ENCODE results near the gene ZKSCAN1. TPM values are rescaled to one million over a fixed set of nuclear protein-coding genes. Genes with fewer than 3 reads are reported as not detected.

ZKSCAN1 gene
- total RNA-seq, 1 donor from 2014 or later = 143 TPM

DNA sequence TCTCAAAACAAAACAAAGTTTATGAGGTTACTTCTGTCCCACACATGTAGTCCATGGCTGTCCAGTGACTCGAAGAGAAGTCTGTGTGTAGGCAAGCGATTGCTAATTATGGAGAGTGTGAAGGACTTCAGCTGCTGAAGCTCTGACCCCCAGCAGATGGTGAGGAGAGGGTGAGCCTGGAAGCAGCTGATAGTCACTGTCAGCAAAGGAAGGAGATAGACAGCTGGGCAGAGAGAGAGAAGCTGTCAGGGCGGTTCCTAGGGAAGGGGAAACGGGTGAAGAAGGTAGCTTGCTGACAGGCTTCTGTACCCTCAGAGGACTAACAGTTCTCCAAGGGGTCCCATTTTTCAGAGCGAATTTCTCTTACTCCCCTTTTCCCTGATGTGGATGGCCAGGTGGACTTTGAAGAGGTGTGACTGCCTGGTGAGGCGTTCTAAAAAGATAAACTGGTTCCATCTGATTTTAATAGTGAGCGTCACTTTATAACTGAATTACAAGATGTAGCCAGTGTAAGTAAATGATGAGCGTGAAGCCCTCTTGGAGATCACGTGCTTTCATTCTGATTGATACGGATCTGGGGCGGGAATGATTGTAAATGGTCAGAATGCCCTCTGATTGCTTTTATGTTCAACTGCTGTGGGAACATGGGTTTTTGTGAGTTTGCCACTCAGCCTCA is 46.3 kb downstream of the ZKSCAN1 start:
- peaks cover 59% of the 10 kb centered on the region for H3K36me3 Mint-ChIP-seq
- no peak for DNase-seq (ENCODE audit: low spot score in 2 of 2, unreplicated experiment in 2 of 2)
- peaks cover 7% of the 10 kb centered on the region for H3K9me3 Mint-ChIP-seq
- no peaks in the 10 kb centered on the region for H3K27me3 Mint-ChIP-seq (ENCODE audit: low read depth)
- TF ChIP-seq, protein P1, sequence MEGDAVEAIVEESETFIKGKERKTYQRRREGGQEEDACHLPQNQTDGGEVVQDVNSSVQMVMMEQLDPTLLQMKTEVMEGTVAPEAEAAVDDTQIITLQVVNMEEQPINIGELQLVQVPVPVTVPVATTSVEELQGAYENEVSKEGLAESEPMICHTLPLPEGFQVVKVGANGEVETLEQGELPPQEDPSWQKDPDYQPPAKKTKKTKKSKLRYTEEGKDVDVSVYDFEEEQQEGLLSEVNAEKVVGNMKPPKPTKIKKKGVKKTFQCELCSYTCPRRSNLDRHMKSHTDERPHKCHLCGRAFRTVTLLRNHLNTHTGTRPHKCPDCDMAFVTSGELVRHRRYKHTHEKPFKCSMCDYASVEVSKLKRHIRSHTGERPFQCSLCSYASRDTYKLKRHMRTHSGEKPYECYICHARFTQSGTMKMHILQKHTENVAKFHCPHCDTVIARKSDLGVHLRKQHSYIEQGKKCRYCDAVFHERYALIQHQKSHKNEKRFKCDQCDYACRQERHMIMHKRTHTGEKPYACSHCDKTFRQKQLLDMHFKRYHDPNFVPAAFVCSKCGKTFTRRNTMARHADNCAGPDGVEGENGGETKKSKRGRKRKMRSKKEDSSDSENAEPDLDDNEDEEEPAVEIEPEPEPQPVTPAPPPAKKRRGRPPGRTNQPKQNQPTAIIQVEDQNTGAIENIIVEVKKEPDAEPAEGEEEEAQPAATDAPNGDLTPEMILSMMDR (IDR thresholded peaks at IDR 0.05; ENCODE audit: unreplicated experiment) = no peak
- H3K4me1 Mint-ChIP-seq = peaks cover 6% of the 10 kb centered on the region
- no peak overlapping the region for H3K4me3 Mint-ChIP-seq
- no peak overlapping the region for H3K27ac Mint-ChIP-seq

DNA sequence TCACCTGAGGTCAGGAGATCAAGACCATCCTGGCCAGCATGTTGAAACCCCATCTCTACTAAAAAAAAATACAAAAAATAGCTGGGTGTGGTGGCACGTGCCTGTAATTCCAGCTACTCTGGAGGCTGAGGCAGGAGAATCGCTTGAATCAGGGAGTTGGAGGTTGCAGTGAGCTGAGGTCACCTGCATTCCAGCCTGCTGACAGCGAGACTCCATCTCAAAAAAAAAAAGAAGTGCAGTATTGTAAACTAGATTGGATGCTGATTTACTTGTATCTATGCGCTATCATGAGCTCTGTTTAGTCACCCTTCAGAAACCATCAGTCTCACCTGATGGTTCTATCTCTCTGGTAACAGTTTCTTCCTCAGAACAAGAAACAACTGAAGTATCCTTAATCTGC is 48.0 kb downstream of the ZKSCAN1 start:
- Mint-ChIP-seq H3K27me3 (ENCODE audit: low read depth) (no peaks in the 10 kb centered on the region), H3K4me1 (peaks cover 6% of the 10 kb centered on the region), H3K9me3 (peaks cover 17% of the 10 kb centered on the region), H3K36me3 (peaks cover 63% of the 10 kb centered on the region), H3K27ac (no peak overlapping the region), H3K4me3 (no peak overlapping the region)
- DNase-seq (ENCODE audit: low spot score in 2 of 2, unreplicated experiment in 2 of 2) = no peak
- TF ChIP-seq, protein P1 (IDR thresholded peaks at IDR 0.05; ENCODE audit: unreplicated experiment) = no peak

DNA sequence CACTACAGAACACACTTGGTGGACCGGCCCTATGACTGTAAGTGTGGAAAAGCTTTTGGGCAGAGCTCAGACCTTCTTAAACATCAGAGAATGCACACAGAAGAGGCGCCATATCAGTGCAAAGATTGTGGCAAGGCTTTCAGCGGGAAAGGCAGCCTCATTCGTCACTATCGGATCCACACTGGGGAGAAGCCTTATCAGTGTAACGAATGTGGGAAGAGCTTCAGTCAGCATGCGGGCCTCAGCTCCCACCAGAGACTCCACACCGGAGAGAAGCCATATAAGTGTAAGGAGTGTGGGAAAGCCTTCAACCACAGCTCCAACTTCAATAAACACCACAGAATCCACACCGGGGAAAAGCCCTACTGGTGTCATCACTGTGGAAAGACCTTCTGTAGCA is 48.8 kb downstream of the ZKSCAN1 start:
- Mint-ChIP-seq H3K36me3 (peaks cover 56% of the 10 kb centered on the region), H3K27ac (peak overlapping the region; percentile 8), H3K9me3 (peaks cover 17% of the 10 kb centered on the region), H3K4me3 (no peak overlapping the region), H3K27me3 (ENCODE audit: low read depth) (no peaks in the 10 kb centered on the region), H3K4me1 (peaks cover 6% of the 10 kb centered on the region)
- no peak for DNase-seq (ENCODE audit: low spot score in 2 of 2, unreplicated experiment in 2 of 2)
- TF ChIP-seq, protein P1 (IDR thresholded peaks at IDR 0.05; ENCODE audit: unreplicated experiment) = no peak

DNA sequence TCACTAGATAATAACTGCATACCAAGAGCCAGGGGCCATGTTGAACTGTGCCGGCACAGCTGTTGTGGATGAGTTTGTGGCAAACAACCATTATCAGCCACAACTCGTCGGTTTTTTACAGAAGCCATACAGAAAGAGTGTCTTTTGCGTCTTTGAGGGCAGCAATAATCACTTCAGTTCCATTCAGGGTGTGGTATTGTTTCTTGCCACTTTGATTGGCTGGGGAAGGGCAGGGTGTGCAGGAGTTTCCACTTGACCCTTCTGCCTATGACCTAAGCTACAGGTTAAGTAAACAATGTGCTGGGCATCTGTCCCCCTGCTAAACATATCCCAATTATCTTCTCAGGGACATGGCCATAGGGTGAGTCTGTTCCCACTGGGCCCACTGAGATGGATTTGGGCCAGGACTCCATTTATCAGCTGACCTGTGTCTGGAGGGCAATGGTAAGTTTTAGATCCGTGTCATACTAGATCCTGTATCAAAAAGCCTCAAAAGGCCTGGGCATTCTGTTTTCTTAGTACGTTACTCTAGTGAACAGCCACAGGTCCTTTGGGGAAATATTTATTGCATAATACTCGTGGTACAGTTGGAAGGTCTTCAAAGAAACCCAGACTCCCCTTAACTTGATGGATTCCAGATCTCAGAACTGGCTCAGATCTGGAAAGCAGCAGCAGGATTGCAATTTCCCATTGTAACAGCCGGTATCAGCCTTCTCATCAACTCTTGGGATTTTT is 50.2 kb downstream of the ZKSCAN1 start:
- no peak for DNase-seq (ENCODE audit: low spot score in 2 of 2, unreplicated experiment in 2 of 2)
- H3K4me1 Mint-ChIP-seq = peaks cover 6% of the 10 kb centered on the region
- peaks cover 20% of the 10 kb centered on the region for H3K9me3 Mint-ChIP-seq
- peaks cover 61% of the 10 kb centered on the region for H3K36me3 Mint-ChIP-seq
- peak overlapping the region; percentile 85 for H3K27ac Mint-ChIP-seq
- TF ChIP-seq, protein P1 (IDR thresholded peaks at IDR 0.05; ENCODE audit: unreplicated experiment) = no peak
- no peaks in the 10 kb centered on the region for H3K27me3 Mint-ChIP-seq (ENCODE audit: low read depth)
- no peak overlapping the region for H3K4me3 Mint-ChIP-seq

DNA sequence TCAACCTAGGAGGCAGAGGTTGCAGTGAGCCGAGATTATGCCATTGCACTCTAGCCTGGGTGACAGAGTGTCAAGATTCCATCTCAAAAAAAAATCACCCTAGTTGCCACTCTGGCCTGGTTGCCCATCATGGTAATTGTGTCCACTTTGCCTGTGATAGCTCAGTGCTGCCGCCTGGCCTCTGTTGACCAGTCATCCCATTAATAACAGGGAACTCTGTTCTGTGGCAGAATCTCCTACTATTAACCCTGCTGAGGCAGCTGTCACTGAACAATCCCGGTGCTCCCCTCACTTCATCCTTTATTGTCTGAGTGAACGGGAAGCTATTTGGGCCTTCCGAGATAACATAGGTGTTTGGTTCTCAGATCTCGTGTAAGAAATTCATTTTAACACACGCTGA is 51.6 kb downstream of the ZKSCAN1 start:
- H3K4me1 Mint-ChIP-seq = peaks cover 6% of the 10 kb centered on the region
- peaks cover 64% of the 10 kb centered on the region for H3K36me3 Mint-ChIP-seq
- no peak overlapping the region for H3K27ac Mint-ChIP-seq
- no peak for DNase-seq (ENCODE audit: low spot score in 2 of 2, unreplicated experiment in 2 of 2)
- peaks cover 33% of the 10 kb centered on the region for H3K9me3 Mint-ChIP-seq
- TF ChIP-seq, protein P1 (IDR thresholded peaks at IDR 0.05; ENCODE audit: unreplicated experiment) = no peak
- H3K27me3 Mint-ChIP-seq (ENCODE audit: low read depth) = no peaks in the 10 kb centered on the region
- no peak overlapping the region for H3K4me3 Mint-ChIP-seq
